Heart left ventricle (tissue), 13 donors: ENCODE results near the gene LRRC38.

ENCODE experiments used
- CTCF ChIP-seq, 12 donors: fragments of 200-600 bp; sonication (generic) in 4 of 12; IDR thresholded peaks; one replicate each; pipeline versions ENCODE4 v1.5.0 to v1.8.0; 2018 to 2022; ENCODE audit warnings: antibody characterized with exemption in 12 of 12, mild to moderate bottlenecking in 5 of 12
- POLR2A ChIP-seq, 2 donors: fragments of 450-650 bp; IDR thresholded peaks; one replicate each; pipeline ENCODE4 v1.6.1; 2017; ENCODE audit warnings: antibody characterized with exemption in 2 of 2, mild to moderate bottlenecking in 2 of 2, moderate library complexity in 2 of 2
- donor health status: ischemic (EF 13 %, LVEDD 7.1; RV severe dilation, severe dysfunction).
- donor health status: DM: no; HTN: yes; CAD: no.
- donor health status: DM: no; HTN: no; CAD: no.
- donor health status: ischemic (EF 25% LVEDD 6.9; RV normal size, moderate dysfunction).
- donor health status: ischemic (EF 25% LVEDD 5.7; RV mildly dilated, moderate dysfunction).
- donor health status: ischemic (EF 35%, LVEDD 5.7; RV mildly dilated, moderate dysfunction).
- donor health status: nonischemic (EF 11% LVEDD 7.7; RV severe dilation, severe dysfunction).
- donor health status: DM: yes; HTN: yes; CAD: no.
- donor health status: PGD.
- donor health status: ischemic (EF 29% LVEDD 5.4; RV normal size, mild dysfunction).
- donor health status: nonischemic (EF 23%, LVEDD 6.1; RV moderate dilation, normal function).

- TF ChIP-seq POLR2A (IDR thresholded peaks at IDR 0.05) (no peak), CTCF (IDR thresholded peaks at IDR 0.05) (no peak)
Observed at GRCh38 chr1:13500806-13501205, 13.0 kb downstream of the LRRC38 start.
